K562 treated with DMSO at 1 percent for 12 hours (cell line): ENCODE data around the gene TMEM134. TPM values are rescaled to one million over a fixed set of nuclear protein-coding genes. Genes with fewer than 3 reads are reported as not detected.

Experiments used
- total RNA-seq: library from RNA; unstranded; fragments of 300-600 nt; gene quantifications from 2 replicates; pipeline ENCODE4 v1.2.3, GENCODE V29; 2022; ENCODE audit not compliant: insufficient read depth

The TMEM134 gene, protein sequence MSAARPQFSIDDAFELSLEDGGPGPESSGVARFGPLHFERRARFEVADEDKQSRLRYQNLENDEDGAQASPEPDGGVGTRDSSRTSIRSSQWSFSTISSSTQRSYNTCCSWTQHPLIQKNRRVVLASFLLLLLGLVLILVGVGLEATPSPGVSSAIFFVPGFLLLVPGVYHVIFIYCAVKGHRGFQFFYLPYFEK
- 21.4 and 32.1 TPM in 2 replicates for total RNA-seq

DNA sequence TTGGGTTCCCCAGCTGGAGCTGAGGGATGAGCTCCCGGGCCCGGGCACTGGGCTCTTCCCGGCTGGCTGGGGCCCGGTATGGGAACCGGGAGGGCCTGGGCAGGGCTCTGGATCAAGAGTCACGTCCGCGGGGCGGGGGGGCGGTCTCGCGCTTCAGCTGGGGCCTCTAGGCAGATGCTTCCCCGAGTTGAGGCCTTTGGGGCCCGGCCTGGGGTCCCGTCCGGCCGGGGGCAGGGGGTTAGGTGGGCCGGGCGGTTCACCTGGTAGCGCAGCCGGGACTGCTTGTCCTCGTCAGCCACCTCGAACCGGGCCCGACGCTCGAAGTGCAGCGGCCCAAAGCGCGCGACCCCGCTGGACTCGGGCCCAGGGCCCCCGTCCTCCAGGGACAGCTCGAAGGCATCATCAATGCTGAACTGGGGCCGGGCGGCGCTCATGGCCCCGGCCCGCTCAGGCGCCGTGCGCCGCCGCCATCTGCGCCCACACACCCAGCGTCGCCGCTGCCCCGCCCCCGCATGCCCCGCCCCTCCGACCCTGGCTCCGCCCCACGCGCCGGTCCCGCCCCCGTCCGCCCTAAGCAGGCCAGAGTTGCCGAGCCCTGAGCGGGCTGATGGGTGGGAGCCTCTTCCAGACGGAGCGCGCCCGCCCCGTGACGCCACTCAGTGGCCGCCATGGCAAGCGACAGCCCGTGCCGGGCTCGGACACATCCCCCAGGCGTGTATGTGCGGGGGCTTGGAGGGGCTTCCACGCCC is at the start of gene TMEM134:
Gene TMEM134, minus strand, starts transcription at position 493 of the 749 bp plus-strand sequence. Its CDS starts 59 bp downstream, at position 434.

DNA sequence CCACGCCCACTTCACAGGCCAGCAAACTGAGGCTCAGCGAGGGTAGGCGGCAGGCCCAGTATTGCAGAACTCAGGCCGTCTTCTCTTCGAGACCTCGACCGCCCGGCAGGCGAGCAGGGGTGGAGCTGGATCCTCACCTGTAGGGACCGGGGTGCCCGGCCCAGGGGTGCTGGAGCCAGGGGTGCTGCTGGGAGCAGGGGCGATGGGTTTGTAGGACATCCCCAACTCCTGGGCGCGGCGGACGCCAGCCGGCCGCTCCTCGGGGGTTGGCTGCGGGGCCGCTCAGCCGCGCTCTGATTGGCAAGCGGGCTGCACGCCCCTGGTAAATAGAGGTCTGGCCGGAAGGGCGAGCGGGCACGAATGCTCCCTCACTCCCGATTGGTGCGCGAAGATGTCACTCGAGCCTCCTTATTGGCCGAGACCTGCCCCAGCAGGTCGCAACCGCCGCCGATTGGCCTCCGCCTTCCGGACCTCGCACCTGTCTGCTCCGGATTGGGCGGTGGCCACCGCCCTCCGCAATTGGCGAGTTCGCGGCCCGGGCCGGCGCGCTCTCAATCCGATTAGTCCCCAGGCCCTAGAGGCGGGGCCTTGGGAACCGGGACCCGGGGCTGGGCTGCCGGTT is 38.9 kb upstream of the TMEM134 start, which contains the start of gene CDK2AP2:
Gene CDK2AP2, minus strand, starts transcription at position 299 of the 622 bp plus-strand sequence. Its CDS starts 80 bp downstream, at position 219.

DNA sequence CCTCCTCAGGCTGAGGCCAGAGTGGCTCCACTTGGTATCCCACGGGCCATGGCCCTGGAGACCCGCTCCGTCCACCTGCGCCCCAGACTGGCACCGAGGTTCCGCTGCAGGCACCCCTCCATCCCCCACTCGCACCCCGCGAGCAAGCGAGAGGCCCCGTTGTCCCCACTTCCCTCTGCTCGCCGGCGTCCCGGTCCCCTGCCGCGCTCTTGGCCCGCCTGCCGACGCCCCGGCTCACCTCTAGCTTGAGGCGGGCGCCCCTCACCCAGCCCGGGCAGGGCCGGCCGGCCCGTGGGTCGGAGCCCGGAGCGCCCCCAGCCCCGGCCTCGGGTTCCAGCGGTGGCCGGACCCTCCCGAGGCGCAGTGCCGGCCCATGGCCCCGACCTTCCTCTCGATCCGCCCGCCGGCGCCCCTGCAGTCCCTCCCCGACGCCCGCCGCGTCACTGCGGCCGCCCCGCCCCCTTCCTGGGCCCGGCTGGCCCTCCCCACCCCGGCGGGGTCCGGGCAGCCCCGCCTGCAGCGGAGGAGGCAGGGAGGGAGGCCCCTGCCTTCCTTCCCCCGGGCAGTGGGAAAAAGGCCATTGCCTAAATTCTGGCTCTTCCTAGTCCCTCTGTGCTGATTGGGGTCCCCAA is 36.0 kb upstream of the TMEM134 start, which contains the start of gene PITPNM1:
Gene PITPNM1, minus strand, starts transcription at position 414 of the 632 bp plus-strand sequence. CDS start 1,183 bp downstream, outside the sequence.

DNA sequence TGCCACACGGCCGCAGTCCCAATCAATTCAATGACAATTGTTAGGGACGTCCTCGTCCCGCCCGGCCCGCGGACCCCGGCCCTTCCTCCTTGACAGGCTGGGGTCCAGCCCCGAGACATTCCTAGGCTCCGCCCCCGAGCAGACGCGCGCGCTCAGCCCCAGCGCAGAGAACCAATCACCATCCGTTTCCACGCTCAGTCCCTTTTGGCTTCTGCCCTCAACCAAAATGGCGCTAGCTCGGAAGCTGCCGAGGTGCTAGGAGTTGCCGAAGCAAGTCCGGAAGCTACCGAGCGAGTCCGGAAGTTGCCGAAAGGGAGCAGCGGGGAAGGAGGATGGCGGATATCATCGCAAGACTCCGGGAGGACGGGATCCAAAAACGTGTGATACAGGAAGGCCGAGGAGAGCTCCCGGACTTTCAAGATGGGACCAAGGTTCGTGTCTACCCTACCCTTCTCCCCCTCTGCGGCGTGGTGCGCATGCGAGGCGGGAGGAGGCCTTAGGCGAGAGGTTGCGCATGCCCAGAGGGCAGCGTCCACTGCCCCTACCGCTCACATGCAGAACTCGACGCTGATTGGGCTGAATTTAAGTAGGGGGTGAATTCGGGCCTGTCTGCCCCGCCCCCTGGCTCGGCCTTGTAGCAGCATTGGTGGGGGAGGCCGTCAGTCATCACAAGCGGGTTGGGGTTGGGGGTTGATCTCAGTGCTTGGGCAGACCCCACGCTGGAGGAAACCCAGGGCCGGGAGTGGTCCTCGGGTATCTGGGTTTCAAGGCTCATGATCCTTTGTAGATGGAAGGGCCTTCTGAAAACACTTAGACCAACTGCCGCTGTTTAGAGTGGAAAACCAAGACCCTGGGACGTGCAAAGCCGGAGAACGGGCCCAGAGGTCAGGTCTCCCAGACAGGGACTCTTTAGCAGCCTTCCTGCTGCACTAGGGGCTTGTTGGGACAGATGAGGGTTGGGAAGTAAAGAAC is 14.1 kb upstream of the TMEM134 start, which contains the start of gene AIP:
Gene AIP, plus strand, starts transcription at position 200 of the 972 bp plus-strand sequence. Its CDS starts 133 bp downstream, at position 333.

DNA sequence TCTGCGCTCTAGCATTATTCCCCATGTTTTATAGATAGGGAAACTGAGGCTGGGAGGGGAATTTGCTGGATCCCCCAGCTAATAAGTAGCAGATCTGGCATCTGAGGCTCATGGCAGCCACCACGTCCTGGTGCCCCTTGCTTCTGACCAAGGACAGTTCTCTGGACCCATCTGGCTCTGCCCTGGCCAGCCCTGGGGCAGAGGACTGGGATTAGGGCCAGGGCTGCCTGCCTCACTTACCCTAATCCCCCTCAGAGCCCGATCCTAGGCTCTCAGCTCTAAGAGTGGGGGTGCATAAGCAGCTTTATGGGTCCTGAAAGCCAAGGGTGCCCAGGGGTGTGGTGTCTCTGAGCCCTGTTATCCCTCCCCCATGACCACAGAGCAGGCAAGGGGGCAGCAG is 14.0 kb downstream of the TMEM134 start, which contains the start of gene CABP4:
Gene CABP4, plus strand, starts transcription at position 301 of the 400 bp plus-strand sequence. Its CDS starts 70 bp downstream, at position 371.

DNA sequence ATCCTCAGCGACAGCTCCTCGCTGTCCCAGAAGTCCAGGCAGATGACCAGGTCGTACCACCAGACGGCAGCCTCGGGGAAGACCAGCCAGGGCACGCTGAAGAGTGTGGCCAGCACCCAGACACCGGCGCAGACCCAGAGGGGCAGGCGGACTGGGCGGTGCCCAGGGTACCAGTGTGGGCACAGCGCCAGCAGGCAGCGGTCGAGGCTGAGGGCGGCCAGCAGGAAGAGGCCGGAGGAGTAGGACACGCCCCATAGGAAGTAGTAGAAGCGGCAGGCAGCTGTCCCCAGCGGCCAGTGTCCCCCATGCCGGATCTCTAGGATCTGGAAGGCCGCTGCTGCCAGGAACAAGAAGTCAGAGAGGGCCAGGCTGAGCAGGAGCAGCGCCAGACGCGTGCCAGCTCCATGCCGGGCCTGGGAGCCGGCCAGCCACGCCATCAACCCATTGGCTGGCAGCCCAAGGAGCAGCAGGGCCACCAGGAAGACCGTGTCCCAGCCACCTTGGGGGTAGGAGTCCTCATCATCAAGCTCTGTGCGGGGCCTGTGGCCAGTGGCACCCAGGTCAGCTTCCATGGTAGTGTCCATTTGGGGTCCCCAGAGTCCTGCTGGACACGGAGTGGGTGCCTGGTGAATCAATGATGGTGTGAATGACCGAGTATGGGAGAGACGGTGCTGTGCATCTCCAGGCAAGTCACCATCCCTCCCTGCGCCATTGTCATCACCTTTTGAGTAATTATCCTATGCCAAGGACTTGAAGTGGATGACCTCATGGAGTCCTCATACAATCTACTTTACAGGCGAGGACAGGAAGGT is 16.7 kb downstream of the TMEM134 start, which contains the start of gene GPR152:
Gene GPR152, minus strand, starts transcription at position 589 of the 812 bp plus-strand sequence. Its CDS starts 5 bp downstream, at position 584.

DNA sequence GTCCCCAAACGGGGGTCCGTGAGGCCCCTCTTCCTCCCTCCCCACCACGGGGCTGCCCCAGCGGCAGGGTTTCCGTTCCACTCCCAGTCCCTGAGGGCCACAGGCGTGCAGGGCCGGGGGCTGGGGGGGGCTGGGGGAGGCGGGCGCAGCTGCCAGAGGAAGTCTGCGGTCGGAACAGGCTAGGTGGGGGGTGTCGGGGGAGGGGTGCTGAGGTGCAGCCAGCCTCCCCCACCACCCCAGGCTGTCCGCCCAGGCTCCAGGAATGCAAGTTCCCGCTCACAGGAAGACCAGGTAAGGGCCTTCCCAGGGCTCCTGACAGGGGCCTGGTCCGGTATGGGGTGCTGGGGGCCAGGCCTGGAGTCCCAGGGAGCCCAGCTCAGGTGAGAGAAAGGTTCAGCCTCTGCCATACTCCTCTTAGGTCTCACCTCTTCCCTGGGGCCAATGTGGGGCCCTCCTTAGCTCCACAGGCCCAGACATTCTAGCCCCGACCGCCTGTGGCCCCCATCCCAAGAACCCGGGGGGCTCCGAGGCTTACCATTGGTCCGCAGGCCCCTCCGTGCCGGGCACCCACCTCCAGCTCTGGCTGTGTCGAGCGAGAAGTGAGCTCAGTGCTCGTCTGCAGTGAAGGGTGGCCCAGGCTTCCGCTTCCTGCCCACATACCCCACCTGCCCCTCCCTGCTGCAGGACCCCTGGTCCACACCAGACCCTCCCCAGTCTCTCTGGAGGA is 31.8 kb downstream of the TMEM134 start, which contains the start of gene PTPRCAP:
Gene PTPRCAP, minus strand, starts transcription at position 601 of the 727 bp plus-strand sequence. Its CDS starts 63 bp downstream, at position 538.

DNA sequence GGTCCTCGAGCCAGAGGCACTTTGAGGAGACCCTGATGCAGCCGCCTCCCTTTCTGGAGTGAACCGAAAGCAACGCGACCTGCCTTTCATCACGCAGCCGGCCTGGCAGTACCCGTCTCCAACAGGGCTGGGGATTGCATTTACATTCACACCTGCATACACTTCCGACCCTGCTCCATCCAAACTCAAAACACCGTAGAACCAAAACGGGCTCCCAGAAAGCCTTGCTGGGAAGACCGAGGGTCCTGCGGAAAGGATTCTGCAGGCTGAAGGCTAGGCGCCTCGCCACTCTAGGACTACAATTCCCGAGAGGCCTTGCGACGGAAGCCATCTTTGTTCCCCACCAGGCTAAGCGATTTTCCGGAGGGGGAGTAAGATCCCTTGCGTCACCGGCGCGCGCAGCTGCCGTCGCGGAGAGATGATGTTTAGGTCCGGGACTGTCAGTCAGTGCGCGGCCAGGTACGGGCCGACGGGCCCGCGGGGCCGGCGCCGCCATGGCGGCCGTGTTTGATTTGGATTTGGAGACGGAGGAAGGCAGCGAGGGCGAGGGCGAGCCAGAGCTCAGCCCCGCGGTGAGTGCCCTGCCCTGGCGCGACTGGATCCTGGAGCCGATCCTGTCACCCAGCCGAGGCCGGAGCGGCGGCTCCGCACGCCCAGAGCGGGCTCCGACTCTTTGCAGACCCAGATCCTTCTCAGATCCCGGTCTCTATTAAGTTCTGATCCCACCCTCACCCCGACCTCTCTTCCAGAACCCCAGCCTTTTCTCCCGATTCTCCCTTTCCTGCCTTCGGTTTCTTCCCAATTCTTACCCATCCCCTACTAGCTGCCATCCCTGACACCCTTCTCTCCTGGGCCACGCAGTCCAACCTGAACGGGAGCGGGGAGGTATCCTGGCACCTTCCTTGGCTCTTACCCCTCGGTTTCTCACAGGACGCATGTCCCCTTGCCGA is 40.7 kb downstream of the TMEM134 start, which contains the start of gene RPS6KB2:
Gene RPS6KB2, plus strand, starts transcription at position 443 of the 950 bp plus-strand sequence. Its CDS starts 52 bp downstream, at position 495.

DNA sequence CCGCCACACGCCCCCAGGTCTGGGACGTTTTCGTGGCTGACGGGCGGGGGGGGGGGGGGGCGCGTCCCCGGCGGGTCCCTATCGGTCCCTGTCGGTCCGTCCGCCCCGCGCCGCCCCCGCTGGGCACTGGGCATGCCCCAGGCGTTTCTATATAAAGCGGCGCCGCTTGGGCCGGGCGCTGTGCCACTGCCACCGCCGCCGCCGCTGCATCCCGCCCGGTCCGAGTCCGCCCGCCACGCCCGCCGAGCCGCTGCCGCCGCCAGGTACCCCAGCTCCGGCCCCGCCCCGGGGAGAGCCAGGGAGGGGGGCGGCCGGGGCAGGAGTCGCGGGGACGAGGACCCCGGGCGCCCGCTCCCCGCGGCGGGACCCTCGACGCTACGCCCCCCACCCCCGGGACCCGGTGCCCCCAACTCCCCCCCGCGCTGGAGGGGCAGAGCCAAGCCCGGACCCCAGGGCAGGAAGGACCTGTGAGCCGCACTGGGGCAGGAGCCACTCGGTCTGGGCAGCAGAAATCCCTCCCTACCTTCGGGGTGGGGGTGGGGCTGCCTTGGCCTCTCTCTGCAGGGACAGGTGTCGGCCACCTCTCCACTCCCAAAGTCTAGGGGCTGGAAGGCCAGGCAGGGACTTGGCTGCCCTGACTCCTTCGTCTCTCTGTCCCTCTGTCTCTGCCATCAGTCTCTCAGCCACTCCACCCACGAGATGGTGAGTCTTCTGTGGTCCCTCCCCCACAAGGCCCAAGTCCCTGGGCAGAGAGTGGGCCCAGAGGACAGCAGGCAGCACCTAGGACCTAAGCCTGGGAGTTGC is 53.3 kb downstream of the TMEM134 start, which contains the start of gene CARNS1:
Gene CARNS1, plus strand, starts transcription at position 178 of the 804 bp plus-strand sequence. Its CDS starts 522 bp downstream, at position 700.

Other genes starting within 250 kb of the TMEM134 start
- 127 and 167 TPM in 2 replicates for gene GRK2, start 202.8 kb downstream of the TMEM134 start, total RNA-seq
- 53.9 and 69.9 TPM in 2 replicates for gene ANKRD13D, start 179.9 kb downstream of the TMEM134 start, total RNA-seq
- 2.9 and 3.3 TPM in 2 replicates for gene SSH3, start 165.7 kb downstream of the TMEM134 start, total RNA-seq
- gene POLD4, start 115.7 kb downstream of the TMEM134 start, total RNA-seq, result 95.5 and 130 TPM in 2 replicates
- gene CLCF1, start 95.7 kb downstream of the TMEM134 start, total RNA-seq, result 2.8 and 4.5 TPM in 2 replicates
- gene RAD9A, start 77.3 kb downstream of the TMEM134 start, total RNA-seq, result 33.4 and 59.3 TPM in 2 replicates
- gene PPP1CA, start 67.4 kb downstream of the TMEM134 start, total RNA-seq, result 313 and 351 TPM in 2 replicates
- 0.62 TPM in 1 of 2 replicates, not detected in the other for gene TBC1D10C, start 65.2 kb downstream of the TMEM134 start, total RNA-seq
- gene CARNS1, start 53.6 kb downstream of the TMEM134 start, total RNA-seq, result not detected in 2 replicates
- gene RPS6KB2, start 40.8 kb downstream of the TMEM134 start, total RNA-seq, result 81.1 and 94.7 TPM in 2 replicates
- 1.8 and 4.2 TPM in 2 replicates for gene PTPRCAP, start 31.6 kb downstream of the TMEM134 start, total RNA-seq
- gene CORO1B, start 25.8 kb downstream of the TMEM134 start, total RNA-seq, result 180 and 198 TPM in 2 replicates
- not detected in 2 replicates for gene GPR152, start 16.5 kb downstream of the TMEM134 start, total RNA-seq
- gene CABP4, start 13.9 kb downstream of the TMEM134 start, total RNA-seq, result not detected in 2 replicates
- 86.6 and 130 TPM in 2 replicates for gene AIP, start 13.8 kb upstream of the TMEM134 start, total RNA-seq
- gene PITPNM1, start 36.1 kb upstream of the TMEM134 start, total RNA-seq, result 28.6 and 34.2 TPM in 2 replicates
- 103 and 111 TPM in 2 replicates for gene CDK2AP2, start 38.9 kb upstream of the TMEM134 start, total RNA-seq
- not detected in 2 replicates for gene CABP2, start 54.2 kb upstream of the TMEM134 start, total RNA-seq
- 1,909 and 2,597 TPM in 2 replicates for gene GSTP1, start 114.6 kb upstream of the TMEM134 start, total RNA-seq
- gene NDUFV1, start 137.7 kb upstream of the TMEM134 start, total RNA-seq, result 208 and 271 TPM in 2 replicates
- 18.2 and 22.5 TPM in 2 replicates for gene NUDT8, start 160.7 kb upstream of the TMEM134 start, total RNA-seq
- gene TBX10, start 170.5 kb upstream of the TMEM134 start, total RNA-seq, result not detected in 2 replicates
- gene ACY3, start 181.5 kb upstream of the TMEM134 start, total RNA-seq, result not detected in 2 replicates
- gene ALDH3B2, start 205.4 kb upstream of the TMEM134 start, total RNA-seq, result not detected in 2 replicates